Muscle of leg (tissue), 11 donors: Measurements from ENCODE around the gene IGSF3. TPM values are rescaled to one million over a fixed set of nuclear protein-coding genes. Genes with fewer than 3 reads are reported as not detected.
"Not testable (repeated sequence)": the region's sequence is repeated elsewhere in the genome, so short reads cannot be mapped to it uniquely, and the experiment has no call there.

Experiments used
- DNase-seq: peaks from one replicate; pipeline ENCODE4 v3.0.0; 2013
- H3K27ac ChIP-seq: one replicate; pipeline ENCODE4 v1.5.1; 2013; ENCODE audit warnings: mild to moderate bottlenecking, low read length, control low read depth
- H3K27me3 ChIP-seq: one replicate; pipeline ENCODE4 v1.6.1; 2013; ENCODE audit warnings: low read length; ENCODE audit not compliant: control insufficient read depth, insufficient read depth
- H3K36me3 ChIP-seq: one replicate; pipeline ENCODE4 v1.6.1; 2013; ENCODE audit warnings: low read length; ENCODE audit not compliant: control insufficient read depth, insufficient read depth
- H3K4me1 ChIP-seq: one replicate; pipeline ENCODE4 v1.6.1; 2013; ENCODE audit warnings: low read length; ENCODE audit not compliant: control insufficient read depth, insufficient read depth
- H3K4me3 ChIP-seq: one replicate; pipeline ENCODE4 v1.5.1; 2013; ENCODE audit warnings: low read length, control low read depth
- H3K9me3 ChIP-seq: replicated peaks from 2 replicates; pipeline ENCODE4 v1.6.1; 2013; ENCODE audit warnings: low read depth, low read length; ENCODE audit not compliant: control insufficient read depth
- WGBS: methylation state at CpG from one replicate; pipeline ENCODE4 v1.1.5; 2013; ENCODE audit warnings: missing lambda C conversion rate; ENCODE audit not compliant: insufficient coverage; 5-methylcytosine and 5-hydroxymethylcytosine counted together
- polyA plus RNA-seq, 8 donors: library from polyadenylated mRNA; unstranded; fragments of 120-200 nt; gene quantifications; one replicate each; pipeline versions ENCODE4 v1.2.1 to v1.2.3, GENCODE V29; 2013; ENCODE audit warnings: inconsistent platforms in 1 of 8, low replicate concordance in 1 of 8; ENCODE audit not compliant: insufficient read length in 8 of 8, insufficient read depth in 1 of 8
- total RNA-seq: library from RNA; stranded (reverse); fragments of 120-200 nt; gene quantifications from one replicate; pipeline ENCODE4 v1.2.4, GENCODE V29; 2013

IGSF3 gene
- total and polyA plus RNA-seq, 9 donors, result 25.9 to 46.4 (median 33.0) TPM

- DNase-seq, H3K4me1 ChIP-seq, H3K9me3 ChIP-seq, H3K27ac ChIP-seq, H3K36me3 ChIP-seq, H3K27me3 ChIP-seq, H3K4me3 ChIP-seq: not testable (repeated sequence)
- WGBS, result 61% methylated on average over 2 of the region's 10 CpGs
Observed at GRCh38 chr1:116631996-116632925, 35.3 kb downstream of the IGSF3 start.

GRCh38 chr1:116631554-116631953, 36.0 kb downstream of the IGSF3 start:
- H3K36me3 ChIP-seq, H3K27me3 ChIP-seq, H3K9me3 ChIP-seq, DNase-seq, H3K4me3 ChIP-seq, H3K27ac ChIP-seq, H3K4me1 ChIP-seq: not testable (repeated sequence)
- WGBS, result 40% methylated on average over 1 of the region's 2 CpGs

DNA sequence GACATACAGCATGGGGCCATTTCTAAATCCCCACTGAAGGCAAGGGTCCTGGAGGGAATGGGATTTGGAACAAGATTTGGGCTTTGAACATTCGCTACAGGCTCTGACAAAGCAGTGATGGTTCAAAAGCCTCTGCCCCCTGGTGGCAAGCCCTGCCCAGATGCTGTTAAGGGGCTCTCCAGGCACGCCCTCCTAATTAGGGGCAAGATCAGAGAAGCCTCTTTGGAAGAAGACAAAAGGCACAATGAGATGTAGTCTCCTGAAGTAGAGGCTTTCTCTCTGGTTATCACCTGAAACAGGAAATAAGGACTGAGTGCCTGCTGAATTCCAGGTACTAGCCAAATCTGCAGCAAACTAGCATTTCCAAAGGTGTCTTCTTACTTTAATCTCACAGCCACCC, 37.5 kb downstream of the IGSF3 start:
- no CpG with 5 or more reads among the region's 2 CpGs for WGBS
- H3K36me3 ChIP-seq, H3K4me3 ChIP-seq: not testable (repeated sequence)

DNA sequence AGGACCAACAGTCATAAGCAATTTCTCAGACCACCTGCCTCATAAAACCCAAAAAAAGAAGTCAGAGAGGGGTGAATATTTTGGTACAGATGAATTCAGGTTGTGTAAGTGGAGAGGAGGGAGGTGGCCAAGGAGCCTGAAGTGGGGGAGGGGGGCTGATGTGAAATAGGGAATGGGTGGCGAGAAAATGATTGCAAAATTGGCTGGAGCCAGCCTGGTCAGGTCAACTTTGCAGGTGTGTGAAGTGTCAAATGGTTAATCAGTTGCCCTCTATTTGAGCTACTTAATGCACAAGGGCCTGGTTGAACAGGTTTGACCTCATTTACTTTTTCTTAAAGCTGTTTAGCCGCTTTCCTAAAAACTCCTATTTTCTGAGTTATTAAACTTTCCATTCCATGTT, 38.1 kb downstream of the IGSF3 start:
- 100% methylated on average over 1 of the region's 2 CpGs for WGBS
- not testable (repeated sequence) for H3K27me3 ChIP-seq, DNase-seq, H3K27ac ChIP-seq, H3K4me3 ChIP-seq, H3K4me1 ChIP-seq, H3K36me3 ChIP-seq, H3K9me3 ChIP-seq

More for the DNA sequence above, 37.5 kb downstream of the IGSF3 start:
- not testable (repeated sequence) for H3K4me1 ChIP-seq, H3K27ac ChIP-seq, H3K9me3 ChIP-seq, DNase-seq, H3K27me3 ChIP-seq

DNA sequence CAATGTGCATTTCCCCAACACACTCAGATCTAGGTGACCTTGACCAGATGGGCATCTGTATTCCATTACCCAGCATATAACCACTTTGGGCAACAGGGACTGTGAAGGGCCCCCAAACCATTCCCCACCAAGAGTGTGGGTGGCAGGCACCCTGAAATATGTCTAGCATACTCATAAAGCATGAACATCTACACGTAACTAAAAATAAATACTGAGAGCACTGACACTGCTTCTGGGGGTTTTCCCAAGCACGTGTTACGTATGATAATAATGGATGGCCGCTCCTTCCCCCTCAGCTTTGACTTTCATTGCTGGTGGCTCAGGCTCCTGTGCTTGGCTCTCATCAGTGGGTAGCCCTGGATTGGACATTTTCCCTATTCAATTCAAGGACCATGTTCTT, 39.1 kb downstream of the IGSF3 start:
- H3K36me3 ChIP-seq, result no peaks in the 10 kb centered on the region
- no peak overlapping the region for H3K4me3 ChIP-seq
- DNase-seq, result no peak
- WGBS, result 100% methylated on average over 2 of the region's 4 CpGs
- no peaks in the 10 kb centered on the region for H3K27me3 ChIP-seq
- H3K27ac ChIP-seq, result no peak overlapping the region
- H3K9me3 ChIP-seq, result no peaks in the 10 kb centered on the region
- no peaks in the 10 kb centered on the region for H3K4me1 ChIP-seq

- not testable (repeated sequence) for H3K27me3 ChIP-seq, H3K36me3 ChIP-seq, H3K4me3 ChIP-seq, H3K4me1 ChIP-seq, H3K27ac ChIP-seq, H3K9me3 ChIP-seq
- WGBS, result 27% methylated on average over 3 of the region's 7 CpGs
- peak; percentile 44 for DNase-seq
Observed at GRCh38 chr1:116627357-116627756, 40.2 kb downstream of the IGSF3 start.

- not testable (repeated sequence) for H3K36me3 ChIP-seq, H3K27ac ChIP-seq, H3K9me3 ChIP-seq, H3K4me3 ChIP-seq, DNase-seq, H3K27me3 ChIP-seq, H3K4me1 ChIP-seq
- 67% methylated on average over 3 of the region's 7 CpGs for WGBS
Observed at GRCh38 chr1:116626915-116627314, 40.6 kb downstream of the IGSF3 start.

GRCh38 chr1:116625155-116625554, 42.4 kb downstream of the IGSF3 start:
- WGBS, result 40% methylated on average over 1 of the region's 5 CpGs

GRCh38 chr1:116624040-116624439, 43.5 kb downstream of the IGSF3 start:
- Histone ChIP-seq H3K4me1 (no peaks in the 10 kb centered on the region), H3K27me3 (no peaks in the 10 kb centered on the region), H3K4me3 (no peak overlapping the region), H3K9me3 (no peaks in the 10 kb centered on the region), H3K27ac (no peak overlapping the region), H3K36me3 (no peaks in the 10 kb centered on the region)
- 83% methylated on average over 3 of the region's 7 CpGs for WGBS
- DNase-seq, result no peak

More at GRCh38 chr1:116625155-116625554, 42.4 kb downstream of the IGSF3 start:
- H3K9me3 ChIP-seq, H3K27me3 ChIP-seq, H3K4me1 ChIP-seq, H3K27ac ChIP-seq, H3K36me3 ChIP-seq, DNase-seq, H3K4me3 ChIP-seq: not testable (repeated sequence)

DNA sequence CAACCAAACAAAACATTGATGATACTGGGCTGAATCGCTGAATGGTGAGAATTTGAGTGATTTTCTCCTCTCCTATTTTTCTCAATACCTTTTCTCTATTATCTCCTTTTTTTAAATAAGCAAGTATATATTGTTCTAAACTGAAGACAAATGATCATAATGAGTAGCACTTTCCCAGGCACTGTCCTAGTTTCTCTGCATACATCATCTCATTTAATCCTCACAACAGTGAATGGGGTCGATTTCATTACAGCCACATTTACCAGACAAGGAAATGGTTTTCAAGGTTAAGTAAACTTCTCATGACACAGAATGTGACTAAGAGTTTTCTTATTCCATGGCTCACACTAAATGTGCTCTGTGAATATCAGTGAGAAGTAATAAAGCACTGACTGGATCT, 45.0 kb downstream of the IGSF3 start:
- no CpG with 5 or more reads among the region's 2 CpGs for WGBS
- H3K27me3 ChIP-seq, H3K36me3 ChIP-seq, H3K9me3 ChIP-seq, H3K4me3 ChIP-seq, H3K4me1 ChIP-seq, DNase-seq, H3K27ac ChIP-seq: not testable (repeated sequence)
